A673 (cell line): ENCODE measurements around the gene DLGAP1. TPM values are rescaled to one million over a fixed set of nuclear protein-coding genes. Genes with fewer than 3 reads are reported as not detected.
A peak's percentile ranks its signal among the peaks of the same experiment; 100 is the strongest.

Experiments used
- BruUV-seq: library from RNA; stranded (reverse); fragments of 400-500 nt; replicated peaks from 2 replicates; lab custom pipeline; 2021; lab: Mats Ljungman, UMichigan
- CTCF ChIA-PET: fragments of 300-600 bp; sonication (Branson Sonifier 250); formaldehyde crosslinking; loops from one replicate; lab custom pipeline; 2022; ENCODE audit warnings: antibody characterized with exemption; lab: Charles Lee
- POLR2A ChIA-PET: fragments of 300-600 bp; sonication (Branson Sonifier 250); formaldehyde crosslinking; loops from one replicate; lab custom pipeline; 2022; ENCODE audit warnings: antibody characterized with exemption; ENCODE audit not compliant: low non-redundant PET; lab: Charles Lee
- DNase-seq: peaks from one replicate; pipeline ENCODE4 v3.0.0-alpha.2; 2015; ENCODE audit warnings: low spot score
- H3K27ac ChIP-seq: fragments of 200-600 bp; sonication (generic); 2 replicates; pipeline ENCODE4 v1.5.1; 2016; ENCODE audit warnings: mixed run types, low read depth, mild to moderate bottlenecking, mixed read lengths, antibody characterized with exemption, low read length; ENCODE audit not compliant: poor library complexity, severe bottlenecking
- H3K27me3 ChIP-seq: fragments of 200-600 bp; sonication (generic); replicated peaks from 2 replicates; pipeline ENCODE4 v1.6.1; 2017; ENCODE audit warnings: mixed run types, low read depth, mild to moderate bottlenecking, mixed read lengths, antibody characterized with exemption, low read length; ENCODE audit not compliant: insufficient read depth, poor library complexity
- H3K36me3 ChIP-seq: fragments of 200-600 bp; sonication (generic); 2 replicates; pipeline ENCODE4 v1.6.1; 2016; ENCODE audit warnings: mixed run types, mild to moderate bottlenecking, mixed read lengths, antibody characterized with exemption, low read length; ENCODE audit not compliant: insufficient read depth, poor library complexity, severe bottlenecking
- H3K4me1 ChIP-seq: fragments of 200-600 bp; sonication (generic); 2 replicates; pipeline ENCODE4 v1.6.1; 2017; ENCODE audit warnings: mixed run types, mild to moderate bottlenecking, mixed read lengths, antibody characterized with exemption, low read length; ENCODE audit not compliant: insufficient read depth, poor library complexity, severe bottlenecking
- H3K4me3 ChIP-seq: fragments of 200-600 bp; sonication (generic); 2 replicates; pipeline ENCODE4 v1.5.1; 2016; ENCODE audit warnings: low read depth, mixed run types, mild to moderate bottlenecking, mixed read lengths, low read length; ENCODE audit not compliant: poor library complexity, severe bottlenecking
- H3K9me3 ChIP-seq: fragments of 200-600 bp; sonication (generic); 2 replicates; pipeline ENCODE4 v1.6.1; 2016; ENCODE audit warnings: mixed run types, low read depth, mild to moderate bottlenecking, mixed read lengths, antibody characterized with exemption, low read length; ENCODE audit not compliant: poor library complexity, severe bottlenecking
- CTCF ChIP-seq: fragments of 300-800, 200-600 bp; sonication (generic); conservative IDR thresholded peaks from 2 replicates; pipeline ENCODE4 v1.5.1; 2017; ENCODE audit warnings: low read depth, mild to moderate bottlenecking, antibody characterized with exemption, low read length, moderate library complexity, mixed read lengths
- EZH2 ChIP-seq: fragments of 200-600 bp; sonication (generic); IDR thresholded peaks from 2 replicates; pipeline ENCODE4 v1.6.1; 2017; ENCODE audit warnings: borderline replicate concordance, low read depth, mild to moderate bottlenecking, mixed read lengths, antibody characterized with exemption, low read length; ENCODE audit not compliant: poor library complexity, severe bottlenecking
- intact Hi-C: fragments of 100-400 bp; cut with micrococcal nuclease; formaldehyde crosslinking; loops from one replicate; pipeline ENCODE4 v1.10.0; 2022; ENCODE audit not compliant: unreplicated experiment
- total RNA-seq: library from RNA; stranded (reverse); gene quantifications from 2 replicates; pipeline ENCODE4 v1.2.3, GENCODE V29; 2021

DLGAP1 gene
- total RNA-seq, 1 experiment from 2014 or later, result 135 TPM

DNA sequence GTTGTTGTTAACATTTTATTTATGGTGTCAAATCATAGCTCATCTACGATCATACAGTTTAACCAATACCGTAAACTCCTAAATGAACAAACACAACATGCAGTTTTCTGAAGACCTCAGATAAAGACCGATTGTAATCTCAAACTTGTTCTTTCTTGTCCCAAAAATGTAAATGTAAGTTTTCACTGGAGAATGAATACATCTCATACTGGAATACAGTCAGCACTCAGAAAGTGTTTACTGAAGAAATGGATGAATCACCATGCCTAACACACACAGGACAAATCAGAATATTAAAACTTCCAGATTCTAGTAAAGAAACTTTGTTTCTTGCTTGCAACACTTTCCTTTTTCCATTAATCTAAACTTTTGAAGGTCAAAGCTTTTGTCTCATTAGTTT lies 380.5 kb downstream of the DLGAP1 start:
- ChIA-PET CTCF (no interaction called here), POLR2A (interaction anchor here (0.5 kb wide), 1 partner anchor 37 kb away, joined by 3 read pairs; no protein-coding TSS in a partner anchor)
- H3K4me3 ChIP-seq, result no peak overlapping the region
- no TSS peak for BruUV-seq
- H3K36me3 ChIP-seq, result no peaks in the 10 kb centered on the region
- no peaks in the 10 kb centered on the region for H3K4me1 ChIP-seq
- intact Hi-C loops, result no loop called here
- no peaks in the 10 kb centered on the region for H3K9me3 ChIP-seq
- TF ChIP-seq CTCF, result no peak
- TF ChIP-seq EZH2, result no peak
- H3K27ac ChIP-seq, result no peak overlapping the region
- no peak for DNase-seq
- H3K27me3 ChIP-seq, result no peaks in the 10 kb centered on the region

DNA sequence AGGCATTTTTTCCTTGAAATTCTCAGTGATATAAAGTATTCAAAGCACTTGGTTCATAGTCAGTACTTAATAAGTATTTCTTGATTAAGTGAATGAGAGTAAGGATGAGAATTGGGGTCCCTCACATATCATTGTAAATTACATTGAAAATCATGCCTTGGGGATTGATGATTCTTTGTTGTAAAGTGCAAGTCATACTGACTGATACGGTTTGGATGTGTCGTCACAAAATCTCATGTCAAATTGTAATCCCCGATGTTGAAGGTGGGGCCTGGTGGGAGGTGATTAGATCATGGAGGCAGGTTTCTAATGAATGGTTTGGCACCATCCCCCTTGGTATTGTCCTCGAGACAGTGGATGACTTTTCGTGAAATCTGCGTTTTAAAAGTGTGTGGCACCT lies 385.9 kb downstream of the DLGAP1 start:
- no peak for TF ChIP-seq EZH2
- TF ChIP-seq CTCF, result no peak
- no peaks in the 10 kb centered on the region for H3K4me1 ChIP-seq
- H3K36me3 ChIP-seq, result no peaks in the 10 kb centered on the region
- no peak overlapping the region for H3K4me3 ChIP-seq
- no peaks in the 10 kb centered on the region for H3K27me3 ChIP-seq
- peaks cover 14% of the 10 kb centered on the region for H3K9me3 ChIP-seq
- ChIA-PET CTCF (no interaction called here), POLR2A (no interaction called here)
- H3K27ac ChIP-seq, result peak overlapping the region; percentile 21
- no peak for DNase-seq
- intact Hi-C loops, result loop anchor here (5.0 to 10.0 kb wide), 3 partner anchors 64 to 297 kb away; no protein-coding TSS in a partner anchor
- BruUV-seq, result no TSS peak

- peak overlapping the region; percentile 21 for H3K27ac ChIP-seq
- POLR2A ChIA-PET, result no interaction called here
- no peak overlapping the region for H3K4me3 ChIP-seq
- no peaks in the 10 kb centered on the region for H3K36me3 ChIP-seq
- CTCF ChIA-PET, result no interaction called here
- BruUV-seq, result no TSS peak
- H3K4me1 ChIP-seq, result no peaks in the 10 kb centered on the region
- no peak for TF ChIP-seq EZH2
- TF ChIP-seq CTCF, result peak; percentile 82
- intact Hi-C loops, result loop anchor here (5.0 to 10.0 kb wide), 3 partner anchors 64 to 296 kb away; no protein-coding TSS in a partner anchor
- DNase-seq, result peak; percentile 73
- H3K27me3 ChIP-seq, result no peaks in the 10 kb centered on the region
- peaks cover 14% of the 10 kb centered on the region for H3K9me3 ChIP-seq
Observed at GRCh38 chr18:4068552-4069158, 386.5 kb downstream of the DLGAP1 start.
